GM19324 (cell line): ENCODE results near the gene RASAL1.

ENCODE experiments used
- ATAC-seq: cut with Tn5 transposase; IDR thresholded peaks from one replicate; pipeline ENCODE4 v1.9.1; 2021; ENCODE audit warnings: mild to moderate bottlenecking, moderate library complexity; ENCODE audit not compliant: unreplicated experiment, low FRiP score

Gene RASAL1

DNA sequence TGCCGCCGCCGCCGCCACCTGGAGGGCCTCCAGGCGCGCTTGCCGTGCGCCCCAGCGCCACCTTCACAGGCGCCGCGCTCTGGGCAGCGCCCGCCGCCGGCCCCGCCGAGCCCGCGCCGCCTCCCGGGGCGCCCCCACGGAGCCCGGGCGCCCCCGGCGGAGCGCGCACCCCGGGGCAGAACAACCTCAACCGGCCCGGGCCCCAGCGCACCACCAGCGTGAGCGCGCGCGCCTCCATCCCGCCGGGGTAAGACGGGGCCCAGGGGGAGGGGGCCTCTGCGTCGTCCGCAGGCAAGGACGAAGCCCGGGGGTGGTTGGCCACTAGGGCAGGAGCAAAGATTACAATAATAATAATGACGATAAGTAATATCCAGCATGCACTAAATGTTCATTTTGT, 57.7 kb downstream of the RASAL1 start:
- ATAC-seq, result no peak

DNA sequence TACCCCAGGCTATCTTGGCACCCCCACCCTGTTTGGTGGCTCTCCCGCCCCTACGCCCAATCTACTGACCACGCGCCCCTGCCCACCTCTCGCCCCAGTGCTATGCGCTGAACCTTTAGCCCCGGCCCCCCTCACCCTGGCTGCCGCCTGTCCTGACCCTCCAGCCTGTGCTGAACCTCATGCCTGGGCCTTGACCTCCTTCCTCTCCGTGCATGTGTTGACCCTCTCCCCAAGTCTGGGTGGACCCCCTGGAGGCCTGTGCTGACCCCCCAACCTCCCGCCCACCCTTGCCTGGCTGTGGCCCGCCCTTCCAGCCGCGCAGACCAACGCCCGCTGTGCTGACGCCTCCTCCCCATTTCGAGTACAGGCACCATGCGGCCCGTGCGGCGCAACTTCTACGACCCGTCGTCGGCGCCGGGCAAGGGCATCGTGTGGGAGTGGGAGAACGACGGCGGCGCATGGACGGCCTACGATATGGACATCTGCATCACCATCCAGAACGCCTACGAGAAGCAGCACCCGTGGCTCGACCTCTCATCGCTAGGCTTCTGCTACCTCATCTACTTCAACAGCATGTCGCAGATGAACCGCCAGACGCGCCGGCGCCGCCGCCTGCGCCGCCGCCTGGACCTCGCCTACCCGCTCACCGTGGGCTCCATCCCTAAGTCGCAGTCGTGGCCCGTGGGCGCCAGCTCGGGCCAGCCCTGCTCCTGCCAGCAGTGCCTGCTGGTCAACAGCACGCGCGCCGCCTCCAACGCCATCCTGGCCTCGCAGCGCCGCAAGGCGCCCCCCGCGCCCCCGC, 58.3 kb downstream of the RASAL1 start:
- ATAC-seq, result no peak

DNA sequence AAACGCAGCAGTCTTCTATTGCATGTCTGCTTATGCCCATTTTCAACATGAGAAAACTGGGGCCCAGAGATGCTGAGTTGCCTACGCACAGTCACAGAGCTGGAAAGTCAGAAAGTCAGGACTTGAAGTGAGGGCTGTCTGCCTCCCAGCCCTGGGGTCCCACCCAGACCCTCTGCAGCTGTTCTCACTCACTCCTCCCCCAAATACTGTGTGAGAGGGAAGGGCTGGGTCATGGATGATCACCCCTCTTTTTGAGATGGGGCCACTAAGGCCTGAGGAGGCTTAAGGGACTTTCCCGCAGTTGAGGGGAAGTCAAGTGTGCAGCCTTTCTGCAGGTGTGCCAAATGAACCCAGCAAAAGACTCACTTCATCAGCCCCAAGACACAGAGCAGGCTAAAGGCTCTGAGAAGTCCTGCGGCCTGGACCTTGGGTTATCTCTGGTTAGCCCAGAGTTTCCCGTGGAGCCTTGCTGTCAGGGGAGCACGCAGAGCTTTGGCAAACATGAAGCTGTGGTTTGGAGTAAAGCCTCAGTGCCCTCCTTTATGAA, 60.4 kb downstream of the RASAL1 start:
- ATAC-seq, result peak; percentile 89

DNA sequence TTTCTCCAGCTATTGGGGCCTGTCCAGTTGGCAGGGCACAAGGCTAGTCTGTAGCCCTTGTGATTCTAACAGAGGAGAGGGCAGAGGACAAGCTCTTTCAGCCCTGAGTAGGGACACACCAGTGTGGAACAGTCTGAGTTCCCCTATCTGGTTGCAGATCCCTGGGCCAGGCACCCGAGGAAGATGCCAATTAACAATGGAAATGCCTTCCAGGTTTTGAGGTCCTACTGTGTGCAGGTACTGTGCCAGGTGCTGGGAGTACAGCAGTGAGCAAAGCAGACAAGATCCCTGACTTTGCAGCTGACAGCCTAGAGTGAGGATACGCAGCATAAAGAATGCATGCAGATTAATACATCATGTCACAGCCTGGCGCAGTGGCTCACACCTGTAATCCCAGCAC, 62.0 kb downstream of the RASAL1 start:
- ATAC-seq, result no peak

DNA sequence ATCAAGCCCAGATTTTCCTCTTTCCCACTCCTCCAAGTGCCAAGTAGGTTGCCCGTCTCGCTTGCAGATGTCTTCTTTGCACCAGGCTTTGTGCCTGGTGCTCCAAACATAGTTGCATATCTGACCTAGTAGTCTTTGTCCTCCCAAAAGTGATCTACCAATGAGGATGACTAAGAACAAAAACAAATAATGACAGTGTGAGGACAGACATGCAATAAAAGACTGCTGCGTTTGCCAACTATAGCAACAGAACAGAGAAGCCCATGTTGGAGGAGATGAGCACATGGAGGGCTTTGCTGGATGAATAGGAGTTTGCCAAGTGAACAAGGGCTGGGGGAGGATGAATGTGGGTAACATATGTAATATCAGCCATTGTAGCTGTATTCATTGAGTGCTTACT, 63.4 kb downstream of the RASAL1 start:
- ATAC-seq, result no peak

- no peak for ATAC-seq
Measured at GRCh38 chr12:113071135-113072112, 64.1 kb downstream of the RASAL1 start.

DNA sequence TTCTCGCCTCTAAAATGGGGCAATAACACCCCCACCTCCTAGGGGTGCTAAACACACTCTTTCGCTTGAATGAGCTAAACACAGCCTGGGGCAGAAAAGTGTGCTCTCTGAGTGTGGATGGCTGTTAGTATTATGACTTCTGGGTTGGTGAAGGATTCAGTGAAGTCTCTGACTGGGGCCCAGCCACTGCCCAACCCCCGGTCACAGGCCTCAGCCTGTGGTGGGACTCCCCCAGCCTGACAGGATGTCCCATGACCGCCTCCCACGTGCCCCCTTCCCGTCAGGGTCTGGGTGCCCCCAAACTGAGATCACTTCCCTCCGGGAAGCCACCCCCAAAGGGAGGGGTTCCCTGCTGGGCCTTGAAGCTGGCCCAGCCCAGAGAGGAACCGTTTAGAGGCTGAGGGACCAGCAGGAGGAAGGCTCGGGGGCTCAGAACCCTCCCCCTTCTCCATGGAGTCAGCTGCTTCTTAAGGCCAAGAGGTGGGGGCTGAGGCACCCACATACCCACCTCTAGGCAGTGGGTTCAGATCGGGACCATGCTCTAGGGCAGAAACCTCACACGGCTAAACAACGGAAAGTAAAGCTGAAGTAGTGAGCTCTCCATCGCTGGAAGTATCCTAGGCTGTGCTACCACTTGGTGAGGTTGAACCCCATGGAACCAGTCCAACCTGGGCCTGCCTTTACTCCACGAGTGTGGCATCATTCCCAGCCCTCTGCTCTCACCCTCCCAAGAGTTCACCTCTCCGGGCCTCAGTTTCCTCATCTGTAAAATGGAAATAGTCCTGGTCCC, 65.2 kb downstream of the RASAL1 start:
- ATAC-seq, result no peak

DNA sequence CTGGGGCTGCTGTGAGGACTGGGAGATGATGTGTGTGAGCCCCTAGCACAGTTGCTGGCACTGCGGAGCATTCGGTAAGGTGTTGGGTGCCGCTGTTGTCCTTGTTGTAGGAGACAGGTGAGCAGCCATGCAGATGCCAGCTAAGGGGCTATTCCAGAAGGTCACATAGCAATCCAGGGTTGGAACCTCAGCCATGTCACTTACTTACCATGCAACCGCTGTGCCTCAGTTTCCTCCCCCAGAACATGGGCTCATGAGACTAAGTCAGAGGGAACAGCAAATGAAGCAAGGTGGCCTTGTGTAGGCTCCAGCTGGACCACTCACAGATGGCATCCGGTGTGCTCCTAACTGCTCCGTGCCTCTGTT, 65.8 kb downstream of the RASAL1 start:
- ATAC-seq, result no peak

- ATAC-seq, result no peak
Measured at GRCh38 chr12:113069149-113069548, 66.4 kb downstream of the RASAL1 start.

GRCh38 chr12:113067987-113068935, 67.3 kb downstream of the RASAL1 start:
- ATAC-seq, result no peak

DNA sequence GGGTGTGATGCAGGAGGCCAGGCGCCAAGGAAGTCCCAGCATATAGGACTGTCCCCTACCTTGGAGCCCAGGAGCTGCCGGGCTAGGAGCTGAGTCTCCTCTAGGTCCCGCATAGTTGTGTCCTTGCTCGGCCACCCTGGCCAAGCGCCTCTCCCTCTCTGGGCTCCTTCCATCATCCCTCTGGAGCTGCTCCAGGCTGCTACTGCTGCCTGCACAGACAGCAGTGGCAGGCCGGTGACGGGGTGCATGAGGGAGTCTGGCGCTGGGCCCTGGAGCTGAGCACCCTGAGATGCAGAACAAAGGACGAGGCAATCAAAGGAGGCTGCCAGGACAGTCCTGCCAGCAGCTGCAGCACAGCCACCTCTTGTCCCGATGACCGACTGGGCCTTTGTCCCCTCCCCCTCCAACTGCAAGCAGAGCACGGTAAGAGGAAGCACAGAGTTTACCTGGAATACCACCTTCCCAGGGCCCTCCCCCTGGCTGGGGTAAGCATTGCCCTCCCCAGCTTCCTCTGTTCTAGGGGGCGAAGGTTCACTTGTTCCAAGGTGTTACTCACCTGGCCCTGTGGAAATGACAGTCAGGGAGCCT, 68.7 kb downstream of the RASAL1 start:
- no peak for ATAC-seq

DNA sequence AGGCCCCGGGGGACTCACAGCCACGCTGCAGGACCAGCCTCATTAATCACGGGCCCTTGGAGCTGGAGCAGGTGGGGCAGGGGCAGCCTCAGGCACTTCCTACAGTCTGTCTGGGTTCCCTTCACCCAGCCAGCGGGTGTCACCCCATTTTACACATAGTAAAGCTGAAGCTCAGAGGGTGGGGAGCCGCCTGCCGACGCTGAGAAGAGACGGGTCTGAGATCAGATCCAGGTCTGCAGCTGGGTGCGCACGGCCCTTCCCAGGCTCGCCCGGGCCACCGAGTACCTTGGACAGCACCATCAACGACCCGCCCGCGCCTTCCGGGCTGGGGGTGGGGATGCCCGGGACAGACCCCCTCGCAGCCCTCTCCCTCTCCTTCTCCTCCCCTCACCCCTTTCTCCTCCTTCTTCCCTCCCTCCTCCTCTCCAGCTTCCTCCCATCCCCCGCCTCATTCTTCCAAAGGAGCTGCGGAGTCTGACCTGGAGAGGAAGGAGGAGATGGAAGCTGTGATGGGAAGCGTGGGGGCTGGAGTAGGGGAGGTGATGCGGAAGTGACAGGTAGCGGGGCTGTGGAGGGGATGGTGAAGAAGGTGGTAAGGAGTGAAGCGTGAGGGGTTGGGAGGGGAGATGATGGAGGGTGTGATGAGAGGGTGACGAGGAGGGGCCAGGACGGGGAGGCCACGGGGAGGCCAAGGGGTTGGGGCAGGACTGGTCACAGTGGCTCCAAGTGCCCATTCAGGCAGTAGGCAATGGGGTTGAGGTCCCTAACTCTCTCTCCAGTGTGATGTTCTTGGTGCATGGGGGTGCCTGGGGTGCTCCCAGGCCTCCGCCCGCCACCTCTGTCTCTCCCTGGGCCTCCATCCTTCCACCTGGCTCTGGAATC, 70.2 kb downstream of the RASAL1 start:
- no peak for ATAC-seq

GRCh38 chr12:113064395-113065125, 71.0 kb downstream of the RASAL1 start:
- no peak for ATAC-seq

- no peak for ATAC-seq
Measured at GRCh38 chr12:113063396-113064350, 71.9 kb downstream of the RASAL1 start.

DNA sequence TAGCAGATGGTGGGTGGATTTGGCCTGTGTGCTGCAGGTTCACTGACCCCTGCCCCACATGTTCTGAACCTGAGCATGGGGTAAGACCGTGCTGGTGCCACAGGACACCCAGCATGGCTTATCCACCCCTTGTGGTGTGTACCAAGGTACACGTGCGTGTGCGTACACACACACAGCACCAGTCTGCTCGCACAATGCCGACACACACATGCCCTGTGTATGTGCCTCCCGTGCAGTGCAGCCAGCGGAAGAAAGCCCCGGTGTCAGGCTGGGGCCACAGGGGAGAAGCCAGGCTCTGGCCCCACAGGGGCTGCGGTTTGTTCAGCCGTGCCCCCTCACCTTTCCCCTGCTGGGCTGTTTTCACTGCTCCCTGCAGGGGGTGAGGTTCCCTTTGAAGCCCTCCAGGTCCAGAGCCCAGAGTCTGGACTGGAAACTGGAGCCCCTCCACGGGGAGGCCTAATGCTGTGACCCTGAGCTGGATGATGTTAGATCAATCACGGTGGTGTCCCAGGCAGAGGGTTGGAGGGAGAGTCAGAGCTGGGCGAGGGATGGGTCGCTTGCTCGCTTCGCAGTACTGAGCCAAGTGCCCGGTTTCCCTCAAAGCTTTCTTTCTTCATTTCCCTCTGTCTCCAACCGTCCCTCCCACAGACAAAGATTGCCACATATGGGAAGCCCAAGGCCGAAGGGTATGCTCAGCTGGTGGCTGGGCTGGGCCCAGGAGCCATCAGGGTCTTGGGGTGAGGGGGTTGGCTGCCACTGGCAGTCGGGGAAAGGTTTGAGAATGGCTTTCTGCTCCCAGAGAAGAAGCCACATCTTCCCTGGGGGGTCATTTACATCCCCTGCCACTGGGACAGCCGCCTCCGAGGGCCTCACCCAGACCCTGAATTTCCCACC, 72.8 kb downstream of the RASAL1 start:
- no peak for ATAC-seq
